Mesendoderm (in vitro differentiated cells): ENCODE results near the gene LRRC27.

Experiments
- DNase-seq: peaks from one replicate; pipeline ENCODE4 v3.0.0; 2013
- H2AK5ac ChIP-seq: 2 replicates; pipeline ENCODE4 v1.6.1; 2013; ENCODE audit warnings: low read length, inconsistent platforms
- H2BK120ac ChIP-seq: 2 replicates; pipeline ENCODE4 v1.6.1; 2013; ENCODE audit warnings: low read depth, mild to moderate bottlenecking, low read length, moderate library complexity, mixed read lengths
- H2BK15ac ChIP-seq: replicated peaks from 2 replicates; pipeline ENCODE4 v1.6.1; 2013; ENCODE audit warnings: low read depth, mild to moderate bottlenecking, moderate library complexity
- H2BK5ac ChIP-seq: 2 replicates; pipeline ENCODE4 v1.6.1; 2013; ENCODE audit warnings: low read length, inconsistent platforms
- H3K18ac ChIP-seq: 2 replicates; pipeline ENCODE4 v1.6.1; 2013; ENCODE audit warnings: mild to moderate bottlenecking, low read length, mixed read lengths
- H3K23ac ChIP-seq: one replicate; pipeline ENCODE4 v1.6.1; 2013; ENCODE audit warnings: low read length
- H3K27ac ChIP-seq: 2 replicates; pipeline ENCODE4 v1.5.1; 2013; ENCODE audit warnings: low read depth, mild to moderate bottlenecking, inconsistent platforms, low read length, moderate library complexity
- H3K27me3 ChIP-seq: 2 replicates; pipeline ENCODE4 v1.6.1; 2013; ENCODE audit warnings: low read length, control low read depth, mild to moderate bottlenecking, inconsistent platforms; ENCODE audit not compliant: insufficient read depth, poor library complexity
- H3K36me3 ChIP-seq: 2 replicates; pipeline ENCODE4 v1.6.1; 2013; ENCODE audit warnings: low read length, inconsistent platforms; ENCODE audit not compliant: control insufficient read depth, insufficient read depth
- H3K4ac ChIP-seq: one replicate; pipeline ENCODE4 v1.6.1; 2013; ENCODE audit warnings: low read depth, mild to moderate bottlenecking, low read length, moderate library complexity
- H3K4me1 ChIP-seq: 2 replicates; pipeline ENCODE4 v1.6.1; 2013; ENCODE audit warnings: low read depth, low read length, inconsistent platforms; ENCODE audit not compliant: control insufficient read depth
- H3K4me2 ChIP-seq: 2 replicates; pipeline ENCODE4 v1.6.1; 2013; ENCODE audit warnings: low read length
- H3K4me3 ChIP-seq: 2 replicates; pipeline ENCODE4 v1.5.1; 2013; ENCODE audit warnings: mild to moderate bottlenecking, low read length
- H3K56ac ChIP-seq: one replicate; pipeline ENCODE4 v1.6.1; 2013; ENCODE audit warnings: low read length
- H3K79me1 ChIP-seq: 2 replicates; pipeline ENCODE4 v1.6.1; 2013; ENCODE audit warnings: low read length, inconsistent platforms
- H3K79me2 ChIP-seq: 2 replicates; pipeline ENCODE4 v1.6.1; 2013; ENCODE audit warnings: mild to moderate bottlenecking, low read length; ENCODE audit not compliant: control insufficient read depth, insufficient read depth
- H3K9ac ChIP-seq: 2 replicates; pipeline ENCODE4 v1.6.1; 2013; ENCODE audit warnings: low read length, inconsistent platforms
- H4K5ac ChIP-seq: one replicate; pipeline ENCODE4 v1.6.1; 2013; ENCODE audit warnings: low read length
- H4K8ac ChIP-seq: one replicate; pipeline ENCODE4 v1.6.1; 2013; ENCODE audit warnings: low read depth, mild to moderate bottlenecking, control low read depth, low read length, moderate library complexity
- WGBS: extraction: QIAGEN DNeasy Blood & Tissue Kit; methylation state at CpG from one replicate; pipeline ENCODE4 v1.1.7; 2013; ENCODE audit warnings: low lambda C conversion rate, missing lambda C conversion rate; ENCODE audit not compliant: insufficient coverage; ENCODE audit errors: extremely low coverage; 5-methylcytosine and 5-hydroxymethylcytosine counted together

Gene LRRC27

GRCh38 chr10:132300582-132300981, 31.4 kb upstream of the LRRC27 start:
- H3K27me3 ChIP-seq, result no peaks in the 10 kb centered on the region
- H3K79me1 ChIP-seq, result no peaks in the 10 kb centered on the region
- no peak overlapping the region for H2BK5ac ChIP-seq
- no peaks in the 10 kb centered on the region for H3K4me1 ChIP-seq
- no peak overlapping the region for H3K27ac ChIP-seq
- no peak overlapping the region for H2AK5ac ChIP-seq
- H3K18ac ChIP-seq, result no peak overlapping the region
- H3K9ac ChIP-seq, result no peak overlapping the region
- WGBS, result no CpG with 5 or more reads among the region's 10 CpGs
- no peaks in the 10 kb centered on the region for H3K79me2 ChIP-seq
- no peak overlapping the region for H3K4me2 ChIP-seq
- no peak overlapping the region for H2BK15ac ChIP-seq
- H2BK120ac ChIP-seq, result no peak overlapping the region
- H3K36me3 ChIP-seq, result no peaks in the 10 kb centered on the region
- no peak overlapping the region for H3K4ac ChIP-seq
- no peak overlapping the region for H4K5ac ChIP-seq
- no peak overlapping the region for H3K23ac ChIP-seq
- no peak for DNase-seq
- no peak overlapping the region for H4K8ac ChIP-seq
- H3K4me3 ChIP-seq, result no peak overlapping the region
- no peak overlapping the region for H3K56ac ChIP-seq

- Histone ChIP-seq H3K36me3 (no peaks in the 10 kb centered on the region), H2BK120ac (no peak overlapping the region), H3K23ac (no peak overlapping the region), H3K27ac (no peak overlapping the region), H2BK15ac (no peak overlapping the region), H3K79me2 (no peaks in the 10 kb centered on the region), H3K18ac (no peak overlapping the region), H3K4me3 (no peak overlapping the region), H2BK5ac (no peak overlapping the region), H3K4me1 (no peaks in the 10 kb centered on the region), H3K9ac (no peak overlapping the region), H2AK5ac (no peak overlapping the region), H3K27me3 (no peaks in the 10 kb centered on the region), H4K5ac (no peak overlapping the region), H4K8ac (no peak overlapping the region), H3K56ac (no peak overlapping the region), H3K79me1 (no peaks in the 10 kb centered on the region), H3K4ac (no peak overlapping the region), H3K4me2 (no peak overlapping the region)
- DNase-seq, result no peak
- no CpG with 5 or more reads among the region's 38 CpGs for WGBS
These were observed 30.3 kb upstream of the LRRC27 start for GRCh38 chr10:132301371-132302330.

DNA sequence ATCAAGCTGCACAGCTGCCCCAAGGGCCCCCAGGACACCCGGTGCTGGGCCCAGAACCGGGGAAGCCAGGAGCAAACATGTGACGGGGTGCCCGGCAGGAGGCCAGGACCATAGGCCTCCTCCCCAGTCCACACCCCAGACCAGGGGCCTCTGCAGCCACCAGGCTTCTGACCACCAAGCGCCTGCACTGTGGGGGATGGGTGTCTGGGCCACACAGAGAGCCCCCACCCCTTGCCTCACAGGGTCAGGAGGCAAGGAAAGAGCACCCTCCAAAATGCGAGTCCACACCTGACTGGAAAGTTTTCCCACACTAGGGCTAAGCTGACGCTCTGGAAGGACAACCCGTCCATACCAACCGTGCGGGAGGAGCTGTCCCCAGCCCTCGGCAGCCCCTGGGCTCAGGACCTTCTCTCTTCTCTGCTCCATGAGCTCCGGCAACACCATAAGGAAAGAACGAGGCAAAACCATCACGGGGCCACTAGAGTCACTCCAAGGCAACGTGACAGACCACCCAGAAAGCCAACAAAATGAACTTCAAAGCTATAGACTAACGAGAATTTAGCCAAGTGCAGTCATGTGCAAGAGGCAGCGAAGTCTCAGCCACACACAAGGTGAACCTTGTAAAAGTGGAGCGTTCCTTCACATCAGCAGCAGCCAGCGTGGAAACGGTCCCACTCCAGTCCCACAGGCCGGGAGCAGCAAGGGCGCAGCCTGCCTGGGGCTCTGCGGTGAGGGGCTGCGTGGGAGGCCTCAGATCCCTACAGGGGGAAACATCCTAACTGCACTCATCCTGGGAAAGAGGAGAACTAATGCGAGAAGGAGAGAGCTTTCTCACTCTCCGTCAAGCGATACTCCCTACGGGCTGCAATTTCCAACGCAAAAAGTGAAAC, 29.3 kb upstream of the LRRC27 start:
- Histone ChIP-seq H3K27me3 (peaks cover 3% of the 10 kb centered on the region), H2BK15ac (no peak overlapping the region), H3K27ac (no peak overlapping the region), H3K79me1 (no peaks in the 10 kb centered on the region), H4K5ac (no peak overlapping the region), H3K18ac (no peak overlapping the region), H3K56ac (no peak overlapping the region), H3K4me1 (no peaks in the 10 kb centered on the region), H2BK5ac (no peak overlapping the region), H3K9ac (no peak overlapping the region), H2AK5ac (no peak overlapping the region), H3K4ac (no peak overlapping the region), H2BK120ac (no peak overlapping the region), H3K4me3 (no peak overlapping the region), H3K36me3 (no peaks in the 10 kb centered on the region), H3K4me2 (no peak overlapping the region), H3K79me2 (no peaks in the 10 kb centered on the region), H4K8ac (no peak overlapping the region), H3K23ac (no peak overlapping the region)
- DNase-seq, result no peak
- no CpG with 5 or more reads among the region's 29 CpGs for WGBS

- DNase-seq, result no peak
- H4K8ac ChIP-seq, result no peak overlapping the region
- H3K79me1 ChIP-seq, result no peaks in the 10 kb centered on the region
- H4K5ac ChIP-seq, result no peak overlapping the region
- no peaks in the 10 kb centered on the region for H3K36me3 ChIP-seq
- H3K9ac ChIP-seq, result no peak overlapping the region
- H3K4ac ChIP-seq, result no peak overlapping the region
- no peak overlapping the region for H2BK5ac ChIP-seq
- H3K4me1 ChIP-seq, result no peaks in the 10 kb centered on the region
- H3K56ac ChIP-seq, result no peak overlapping the region
- H3K79me2 ChIP-seq, result no peaks in the 10 kb centered on the region
- no peak overlapping the region for H3K27ac ChIP-seq
- no peak overlapping the region for H2BK120ac ChIP-seq
- H2AK5ac ChIP-seq, result no peak overlapping the region
- no peak overlapping the region for H3K4me3 ChIP-seq
- no peak overlapping the region for H2BK15ac ChIP-seq
- no CpG with 5 or more reads among the region's 21 CpGs for WGBS
- no peak overlapping the region for H3K18ac ChIP-seq
- H3K4me2 ChIP-seq, result no peak overlapping the region
- H3K27me3 ChIP-seq, result peaks cover 3% of the 10 kb centered on the region
- no peak overlapping the region for H3K23ac ChIP-seq
These were observed 28.5 kb upstream of the LRRC27 start for GRCh38 chr10:132303361-132304115.

GRCh38 chr10:132304756-132305509, 27.1 kb upstream of the LRRC27 start:
- Histone ChIP-seq H4K5ac (no peak overlapping the region), H3K9ac (no peak overlapping the region), H3K27me3 (peaks cover 14% of the 10 kb centered on the region), H3K79me1 (no peaks in the 10 kb centered on the region), H2BK15ac (no peak overlapping the region), H2BK120ac (no peak overlapping the region), H3K18ac (no peak overlapping the region), H2AK5ac (no peak overlapping the region), H3K4ac (no peak overlapping the region), H3K56ac (no peak overlapping the region), H3K4me1 (no peaks in the 10 kb centered on the region), H3K23ac (no peak overlapping the region), H2BK5ac (no peak overlapping the region), H3K27ac (no peak overlapping the region), H3K4me3 (no peak overlapping the region), H3K79me2 (no peaks in the 10 kb centered on the region), H4K8ac (no peak overlapping the region), H3K36me3 (no peaks in the 10 kb centered on the region), H3K4me2 (no peak overlapping the region)
- DNase-seq, result no peak
- WGBS, result no CpG with 5 or more reads among the region's 21 CpGs
